GM10266 (cell line): Measurements from ENCODE around the gene NECAB3.

Experiments used
- DNase-seq: peaks from one replicate; pipeline ENCODE4 v3.0.0; 2012; ENCODE audit errors: extremely low spot score
- CTCF ChIP-seq: IDR thresholded peaks from 2 replicates; pipeline ENCODE4 v1.5.1; 2012; ENCODE audit warnings: mild to moderate bottlenecking, low read depth; ENCODE audit not compliant: control insufficient read depth, insufficient read depth; ENCODE audit errors: missing control alignments

NECAB3 gene

GRCh38 chr20:33681288-33681687 lies 7.1 kb upstream of the NECAB3 start:
- no peak for TF ChIP-seq CTCF
- DNase-seq = no peak

GRCh38 chr20:33680686-33681085 lies 6.5 kb upstream of the NECAB3 start:
- no peak for DNase-seq
- TF ChIP-seq CTCF = no peak

- DNase-seq = peak; percentile 70
- TF ChIP-seq CTCF = no peak
Measured at GRCh38 chr20:33679758-33680485, 5.7 kb upstream of the NECAB3 start.

GRCh38 chr20:33677991-33678702 lies 3.9 kb upstream of the NECAB3 start:
- DNase-seq = no peak
- no peak for TF ChIP-seq CTCF

- DNase-seq = no peak
- no peak for TF ChIP-seq CTCF
Measured at GRCh38 chr20:33676652-33677645, 2.7 kb upstream of the NECAB3 start.

- TF ChIP-seq CTCF = no peak
- DNase-seq = no peak
Measured at GRCh38 chr20:33676121-33676520, 1.9 kb upstream of the NECAB3 start.
